Retinal pigment epithelial cell (primary cell): Measurements from ENCODE around the gene ZNF654.

Source experiments
- DNase-seq: peaks from one replicate; pipeline ENCODE4 v3.0.0-alpha.2; 2010; ENCODE audit warnings: low read depth
- H3K4me3 ChIP-seq: 2 replicates; pipeline ENCODE4 v1.5.1; 2011; ENCODE audit warnings: mild to moderate bottlenecking, low read length, control low read depth, moderate library complexity
- TF ChIP-seq, protein P1 (sequence below): conservative IDR thresholded peaks from 2 replicates; pipeline ENCODE4 v1.5.1; 2011; ENCODE audit warnings: low read depth, low read length, control low read depth, inconsistent platforms

ZNF654 gene

GRCh38 chr3:88030210-88030609 is 28.8 kb upstream of the ZNF654 start:
- DNase-seq: no peak
- TF ChIP-seq, protein P1, sequence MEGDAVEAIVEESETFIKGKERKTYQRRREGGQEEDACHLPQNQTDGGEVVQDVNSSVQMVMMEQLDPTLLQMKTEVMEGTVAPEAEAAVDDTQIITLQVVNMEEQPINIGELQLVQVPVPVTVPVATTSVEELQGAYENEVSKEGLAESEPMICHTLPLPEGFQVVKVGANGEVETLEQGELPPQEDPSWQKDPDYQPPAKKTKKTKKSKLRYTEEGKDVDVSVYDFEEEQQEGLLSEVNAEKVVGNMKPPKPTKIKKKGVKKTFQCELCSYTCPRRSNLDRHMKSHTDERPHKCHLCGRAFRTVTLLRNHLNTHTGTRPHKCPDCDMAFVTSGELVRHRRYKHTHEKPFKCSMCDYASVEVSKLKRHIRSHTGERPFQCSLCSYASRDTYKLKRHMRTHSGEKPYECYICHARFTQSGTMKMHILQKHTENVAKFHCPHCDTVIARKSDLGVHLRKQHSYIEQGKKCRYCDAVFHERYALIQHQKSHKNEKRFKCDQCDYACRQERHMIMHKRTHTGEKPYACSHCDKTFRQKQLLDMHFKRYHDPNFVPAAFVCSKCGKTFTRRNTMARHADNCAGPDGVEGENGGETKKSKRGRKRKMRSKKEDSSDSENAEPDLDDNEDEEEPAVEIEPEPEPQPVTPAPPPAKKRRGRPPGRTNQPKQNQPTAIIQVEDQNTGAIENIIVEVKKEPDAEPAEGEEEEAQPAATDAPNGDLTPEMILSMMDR: no peak
- H3K4me3 ChIP-seq: no peak overlapping the region

- DNase-seq: no peak
- peak overlapping the region; percentile 29 for H3K4me3 ChIP-seq
- TF ChIP-seq, protein P1: no peak
These were observed 27.4 kb upstream of the ZNF654 start for GRCh38 chr3:88031642-88032077.

- TF ChIP-seq, protein P1: no peak
- peak overlapping the region; percentile 29 for H3K4me3 ChIP-seq
- no peak for DNase-seq
These were observed 26.8 kb upstream of the ZNF654 start for GRCh38 chr3:88032245-88032644.

- TF ChIP-seq, protein P1: no peak
- H3K4me3 ChIP-seq: no peak overlapping the region
- no peak for DNase-seq
These were observed 26.0 kb upstream of the ZNF654 start for GRCh38 chr3:88033079-88033478.

DNA sequence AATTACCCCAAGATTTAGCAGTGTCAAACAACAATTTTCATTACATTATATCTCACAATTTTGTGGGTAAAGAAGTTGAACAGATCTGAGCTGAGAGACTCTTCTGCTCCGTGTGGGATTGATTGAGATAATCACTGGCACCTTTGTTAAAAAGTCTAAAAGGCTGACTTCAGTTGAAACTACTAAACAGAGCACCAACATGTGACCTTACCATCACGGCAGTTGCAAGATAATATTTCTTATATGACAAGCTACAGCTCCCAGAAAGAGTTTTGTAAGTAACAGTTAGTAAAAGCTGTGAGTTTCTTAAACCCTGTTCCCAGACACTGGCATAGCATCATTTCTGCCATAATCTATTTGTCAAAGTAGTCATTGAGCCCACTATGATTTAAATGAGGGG is 25.2 kb upstream of the ZNF654 start:
- TF ChIP-seq, protein P1: no peak
- DNase-seq: no peak
- no peak overlapping the region for H3K4me3 ChIP-seq

- no peak for DNase-seq
- TF ChIP-seq, protein P1: no peak
- no peak overlapping the region for H3K4me3 ChIP-seq
These were observed 24.4 kb upstream of the ZNF654 start for GRCh38 chr3:88034491-88035275.

DNA sequence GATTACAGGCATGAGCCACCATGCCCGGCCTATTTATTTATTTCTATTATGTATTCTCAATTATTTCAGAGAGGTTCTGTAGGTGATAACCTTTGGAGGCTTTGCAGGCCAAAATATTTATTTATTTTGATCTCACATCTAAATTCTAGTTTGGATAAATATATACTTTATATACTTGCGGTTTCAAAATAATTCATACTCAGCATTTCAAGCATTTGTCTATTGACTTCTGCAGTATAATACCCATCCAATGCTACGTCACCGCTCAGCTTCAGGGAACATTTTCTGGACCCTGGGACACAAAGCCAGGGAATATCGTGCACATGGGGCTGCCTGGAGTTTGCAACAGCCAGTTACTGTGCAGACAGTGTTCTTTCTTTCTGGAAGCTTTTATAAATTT is 22.8 kb upstream of the ZNF654 start:
- DNase-seq: no peak
- TF ChIP-seq, protein P1: no peak
- no peak overlapping the region for H3K4me3 ChIP-seq
